Keratinocyte (primary cell): ENCODE results near the gene BAIAP2.

Source experiments
- EZH2 ChIP-seq: IDR thresholded peaks from one replicate; pipeline ENCODE4 v1.6.1; 2012; ENCODE audit warnings: inconsistent platforms, mild to moderate bottlenecking, low read length, moderate library complexity
- TF ChIP-seq, protein P1 (sequence below), 3 experiments: IDR thresholded peaks in 1 of 3; conservative IDR thresholded peaks in 1 of 3; optimal IDR thresholded peaks in 1 of 3; 2 replicates in 2 of 3; 3 replicates in 1 of 3; pipeline versions ENCODE3 to v1.5.1; 2011; ENCODE audit warnings: low read length in 3 of 3, mild to moderate bottlenecking in 3 of 3, moderate library complexity in 2 of 3, control low read depth in 1 of 3, inconsistent platforms in 1 of 3; ENCODE audit not compliant: insufficient read depth in 2 of 3; ENCODE audit errors: extremely low read depth in 1 of 3

DNA sequence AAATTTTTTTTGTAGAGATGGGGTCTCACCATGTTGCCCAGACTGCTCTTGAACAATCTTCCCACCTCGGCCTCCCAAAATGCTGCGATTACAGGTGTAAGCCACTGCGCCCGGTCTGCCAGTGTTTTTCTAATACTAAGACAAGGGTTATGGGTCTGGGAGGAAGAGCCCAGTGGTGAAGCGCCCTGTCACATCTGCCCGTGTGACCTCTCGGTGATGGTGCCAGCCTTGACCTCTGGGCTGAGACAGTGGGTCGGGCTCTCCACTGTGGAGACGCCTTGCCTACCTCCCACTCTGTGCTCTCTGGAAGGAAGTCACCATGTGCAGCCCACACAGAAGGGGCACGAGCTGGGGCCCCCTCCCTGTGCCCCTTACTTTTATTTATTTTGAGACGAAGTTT is 5.1 kb upstream of the BAIAP2 start:
- TF ChIP-seq, protein P1, sequence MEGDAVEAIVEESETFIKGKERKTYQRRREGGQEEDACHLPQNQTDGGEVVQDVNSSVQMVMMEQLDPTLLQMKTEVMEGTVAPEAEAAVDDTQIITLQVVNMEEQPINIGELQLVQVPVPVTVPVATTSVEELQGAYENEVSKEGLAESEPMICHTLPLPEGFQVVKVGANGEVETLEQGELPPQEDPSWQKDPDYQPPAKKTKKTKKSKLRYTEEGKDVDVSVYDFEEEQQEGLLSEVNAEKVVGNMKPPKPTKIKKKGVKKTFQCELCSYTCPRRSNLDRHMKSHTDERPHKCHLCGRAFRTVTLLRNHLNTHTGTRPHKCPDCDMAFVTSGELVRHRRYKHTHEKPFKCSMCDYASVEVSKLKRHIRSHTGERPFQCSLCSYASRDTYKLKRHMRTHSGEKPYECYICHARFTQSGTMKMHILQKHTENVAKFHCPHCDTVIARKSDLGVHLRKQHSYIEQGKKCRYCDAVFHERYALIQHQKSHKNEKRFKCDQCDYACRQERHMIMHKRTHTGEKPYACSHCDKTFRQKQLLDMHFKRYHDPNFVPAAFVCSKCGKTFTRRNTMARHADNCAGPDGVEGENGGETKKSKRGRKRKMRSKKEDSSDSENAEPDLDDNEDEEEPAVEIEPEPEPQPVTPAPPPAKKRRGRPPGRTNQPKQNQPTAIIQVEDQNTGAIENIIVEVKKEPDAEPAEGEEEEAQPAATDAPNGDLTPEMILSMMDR (optimal IDR thresholded peaks at IDR 0.05 in 1 of 3, IDR thresholded peaks at IDR 0.05 in 1 of 3, conservative IDR thresholded peaks at IDR 0.05 in 1 of 3; ENCODE audit: extremely low read depth in 1 of 3, insufficient read depth in 2 of 3, low read length in 3 of 3), result no peak
- no peak for TF ChIP-seq EZH2
